OCI-LY7 (cell line): ENCODE results near the gene FLNA.

Source experiments
- EZH2phosphoT487 ChIP-seq: fragments of 200-600 bp; sonication (generic); IDR thresholded peaks from 2 replicates; pipeline ENCODE4 v1.6.1; 2018; ENCODE audit warnings: low read depth, borderline replicate concordance, mild to moderate bottlenecking, mixed run types, antibody characterized with exemption, low read length, moderate library complexity, mixed read lengths
- TF ChIP-seq, protein P1 (sequence below): fragments of 200-600 bp; sonication (generic); conservative IDR thresholded peaks from 2 replicates; pipeline ENCODE4 v1.5.1; 2014; ENCODE audit warnings: mild to moderate bottlenecking, antibody characterized with exemption, low read length, moderate library complexity, mixed read lengths

- TF ChIP-seq, protein P1, sequence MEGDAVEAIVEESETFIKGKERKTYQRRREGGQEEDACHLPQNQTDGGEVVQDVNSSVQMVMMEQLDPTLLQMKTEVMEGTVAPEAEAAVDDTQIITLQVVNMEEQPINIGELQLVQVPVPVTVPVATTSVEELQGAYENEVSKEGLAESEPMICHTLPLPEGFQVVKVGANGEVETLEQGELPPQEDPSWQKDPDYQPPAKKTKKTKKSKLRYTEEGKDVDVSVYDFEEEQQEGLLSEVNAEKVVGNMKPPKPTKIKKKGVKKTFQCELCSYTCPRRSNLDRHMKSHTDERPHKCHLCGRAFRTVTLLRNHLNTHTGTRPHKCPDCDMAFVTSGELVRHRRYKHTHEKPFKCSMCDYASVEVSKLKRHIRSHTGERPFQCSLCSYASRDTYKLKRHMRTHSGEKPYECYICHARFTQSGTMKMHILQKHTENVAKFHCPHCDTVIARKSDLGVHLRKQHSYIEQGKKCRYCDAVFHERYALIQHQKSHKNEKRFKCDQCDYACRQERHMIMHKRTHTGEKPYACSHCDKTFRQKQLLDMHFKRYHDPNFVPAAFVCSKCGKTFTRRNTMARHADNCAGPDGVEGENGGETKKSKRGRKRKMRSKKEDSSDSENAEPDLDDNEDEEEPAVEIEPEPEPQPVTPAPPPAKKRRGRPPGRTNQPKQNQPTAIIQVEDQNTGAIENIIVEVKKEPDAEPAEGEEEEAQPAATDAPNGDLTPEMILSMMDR: no peak
- no peak for TF ChIP-seq EZH2phosphoT487
Observed at GRCh38 chrX:154321152-154321551, 53.3 kb downstream of the FLNA start.
